ENCODE data around the gene PIP5K1A. TPM values are rescaled to one million over a fixed set of nuclear protein-coding genes. Genes with fewer than 3 reads are reported as not detected.
A peak's percentile ranks its signal among the peaks of the same experiment; 100 is the strongest.
"Not testable (repeated sequence)": the region's sequence is repeated elsewhere in the genome, so short reads cannot be mapped to it uniquely, and the experiment has no call there.

Gene PIP5K1A
- total and polyA plus RNA-seq, 2 of the 8 experiments (the other 6 are each of a cell fraction or from before 2014, with no cell fraction given): 87.5 to 105 TPM

DNA sequence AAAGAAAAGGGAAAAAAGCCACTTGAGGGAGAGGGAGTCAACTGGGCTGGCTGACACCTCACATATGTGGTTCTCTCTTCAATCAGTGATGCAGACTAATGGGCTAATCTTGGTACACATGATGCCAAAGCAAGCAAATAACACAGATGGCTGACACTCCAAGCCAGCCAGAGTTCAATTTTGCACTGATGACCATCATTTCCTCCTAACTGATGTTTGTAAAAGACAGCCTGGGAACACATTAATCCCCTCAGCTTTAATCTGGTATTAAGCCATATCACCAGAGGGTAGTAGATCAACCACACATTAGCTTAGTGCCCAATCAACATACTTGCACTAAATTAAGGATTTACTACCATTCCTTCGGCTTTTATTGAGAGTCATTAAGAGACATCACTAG lies 11.1 kb upstream of the PIP5K1A start (continued):
- TF ChIP-seq, protein P1, sequence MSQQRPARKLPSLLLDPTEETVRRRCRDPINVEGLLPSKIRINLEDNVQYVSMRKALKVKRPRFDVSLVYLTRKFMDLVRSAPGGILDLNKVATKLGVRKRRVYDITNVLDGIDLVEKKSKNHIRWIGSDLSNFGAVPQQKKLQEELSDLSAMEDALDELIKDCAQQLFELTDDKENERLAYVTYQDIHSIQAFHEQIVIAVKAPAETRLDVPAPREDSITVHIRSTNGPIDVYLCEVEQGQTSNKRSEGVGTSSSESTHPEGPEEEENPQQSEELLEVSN (IDR thresholded peaks at IDR 0.05): no peak
- TF ChIP-seq EZH2 (IDR thresholded peaks at IDR 0.05; ENCODE audit: low read depth, low read length, severe bottlenecking) (no peak), RFX5 (IDR thresholded peaks at IDR 0.05; ENCODE audit: borderline replicate concordance, low read depth, low read length) (no peak), SP2 (IDR thresholded peaks at IDR 0.05; ENCODE audit: low read length) (no peak), FOSL1 (IDR thresholded peaks at IDR 0.05; ENCODE audit: insufficient read depth, low read depth, low read length) (no peak)

DNA sequence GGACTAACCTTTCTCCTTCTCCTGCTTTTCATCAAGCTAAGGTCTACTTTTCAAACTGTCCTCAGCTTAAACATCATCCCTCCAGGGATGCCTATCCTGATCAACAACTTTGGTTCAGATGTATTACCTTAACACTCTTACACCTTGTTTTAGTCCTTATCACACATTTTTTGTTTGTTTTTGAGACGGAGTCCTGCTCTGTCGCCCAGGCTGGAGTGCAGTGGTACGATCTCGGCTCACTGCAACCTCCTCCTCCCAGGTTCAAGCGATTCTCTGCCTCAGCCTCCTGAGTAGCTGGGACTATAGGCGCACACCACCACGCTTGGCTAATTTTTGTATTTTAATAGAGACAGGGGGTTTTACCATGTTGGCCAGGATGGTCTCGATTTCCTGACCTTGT lies 9.7 kb upstream of the PIP5K1A start:
- peaks cover 7 to 33% of the 10 kb centered on the region in 2 experiments for H3K79me2 ChIP-seq (ENCODE audit: control insufficient read depth in 1 of 2, insufficient read depth in 2 of 2, low read length in 2 of 2)
- not testable (repeated sequence) for H2BK5ac ChIP-seq (ENCODE audit: low read depth, low read length); H3K18ac ChIP-seq (ENCODE audit: extremely low read depth, low read length); H4K8ac ChIP-seq (ENCODE audit: extremely low read depth, insufficient read depth, low read length); H2AFZ ChIP-seq (ENCODE audit: low read length); FAIRE-seq; H3K9me3 ChIP-seq (ENCODE audit: insufficient read depth in 2 of 2, low read depth in 1 of 2, low read length in 1 of 2); H3K4ac ChIP-seq (replicated peaks; ENCODE audit: insufficient read length, low read depth, low read length); H4K91ac ChIP-seq (replicated peaks; ENCODE audit: insufficient read length, low read length); H3K4me1 ChIP-seq (replicated peaks in 1 of 4; ENCODE audit: control insufficient read depth in 3 of 4, insufficient read depth in 4 of 4, low read length in 3 of 4); H2BK20ac ChIP-seq (ENCODE audit: low read length); H3K23me2 ChIP-seq (ENCODE audit: low read depth, low read length); H3K27me3 ChIP-seq (replicated peaks in 1 of 4; ENCODE audit: control insufficient read depth in 3 of 4, extremely low read depth in 1 of 4, insufficient read depth in 3 of 4, low read length in 3 of 4); H4K20me1 ChIP-seq (replicated peaks in 1 of 2; ENCODE audit: control insufficient read depth in 1 of 2, insufficient read depth in 2 of 2, low read length in 2 of 2); H3K23ac ChIP-seq (ENCODE audit: insufficient read length); H3K27ac ChIP-seq (ENCODE audit: low read depth, low read length); H3K14ac ChIP-seq (ENCODE audit: insufficient read length); H2BK12ac ChIP-seq (ENCODE audit: low read depth, low read length); H2AK5ac ChIP-seq (ENCODE audit: low read depth, low read length); H2BK120ac ChIP-seq (replicated peaks; ENCODE audit: low read depth, low read length); H3K79me1 ChIP-seq (ENCODE audit: low read depth, low read length); H2BK15ac ChIP-seq (ENCODE audit: low read length); H3K56ac ChIP-seq (replicated peaks; ENCODE audit: insufficient read length, low read depth, low read length); H4K5ac ChIP-seq (ENCODE audit: insufficient read length, low read depth, low read length); DNase-seq (ENCODE audit: low read depth in 1 of 2, low spot score in 2 of 2)
- H3K4me2 ChIP-seq (ENCODE audit: insufficient read depth in 1 of 2, low read depth in 2 of 2, low read length in 2 of 2): peak overlapping the region; percentile 70 to 73
- ChIA-PET POLR2A (ENCODE audit: partially characterized antibody) (interaction anchor here (1.0 to 2.7 kb wide), 9 partner anchors 10 to 141 kb away, joined by 3 to 13 read pairs (median 6); partner anchors contain the start of genes C1orf56 and ZNF687), CTCF (ENCODE audit: partially characterized antibody) (interaction anchor here (1.0 to 1.2 kb wide), 3 partner anchors 13 to 63 kb away, joined by 3 to 5 read pairs (median 4); partner anchors contain the start of gene TMOD4)
- H3K36me3 ChIP-seq (ENCODE audit: control insufficient read depth in 2 of 4, insufficient read depth in 4 of 4, low read length in 3 of 4): peaks cover 6 to 24% (median 20%) of the 10 kb centered on the region in 4 experiments; a peak in 7 of 8 replicates
- WGBS, 2 experiments (ENCODE audit: extremely low coverage in 1 of 2, insufficient coverage in 1 of 2, insufficient read length in 1 of 2, insufficient replicate concordance in 2 of 2, low coverage in 1 of 2, low lambda C conversion rate in 2 of 2, missing lambda C conversion rate in 1 of 2): 84% methylated on average over 8 of the region's 8 CpGs; no CpG with 5 or more reads in 1 of the 2 experiments
- H3K4me3 ChIP-seq (ENCODE audit: extremely low read depth in 1 of 4, insufficient read depth in 2 of 4, low read depth in 3 of 4, low read length in 4 of 4): peak overlapping the region; percentile 70 to 98 (median 95); a peak in 5 of 8 replicates
- peak overlapping the region in 1 of 4 experiments; percentile 52; a peak in 2 of 7 replicates for H3K9ac ChIP-seq (replicated peaks in 1 of 4; ENCODE audit: extremely low read depth in 1 of 4, low read depth in 3 of 4, low read length in 3 of 4)

Measured in H1 (cell line).